Activated CD4-positive, alpha-beta T cell treated with anti-CD3 and anti-CD28 coated beads, Interleukin-2, amount 10 ng/mL, durations not matched to agents 7 days and 5 days (primary cell): Measurements from ENCODE around the gene ARGLU1. TPM values are rescaled to one million over a fixed set of nuclear protein-coding genes. Genes with fewer than 3 reads are reported as not detected.
A peak's percentile ranks its signal among the peaks of the same experiment; 100 is the strongest.

Experiments used
- CTCF ChIA-PET: fragments of 350-600 bp; sonication (Branson Sonifier 250); formaldehyde crosslinking; loops from one replicate; lab custom pipeline; 2021; ENCODE audit warnings: antibody characterized with exemption; lab: Charles Lee
- POLR2A ChIA-PET: fragments of 350-600 bp; sonication (Branson Sonifier 250); formaldehyde crosslinking; loops from one replicate; lab custom pipeline; 2021; ENCODE audit warnings: antibody characterized with exemption; lab: Charles Lee
- DNase-seq: peaks from one replicate; pipeline ENCODE4 v3.0.0-alpha.2; 2020
- H3K27ac Mint-ChIP-seq: one replicate; pipeline ENCODE4 v1.8.0; 2021; ENCODE audit warnings: mild to moderate bottlenecking, moderate library complexity, mixed read lengths
- H3K27me3 Mint-ChIP-seq: one replicate; pipeline ENCODE4 v1.8.0; 2021; ENCODE audit warnings: mixed read lengths
- H3K36me3 Mint-ChIP-seq: one replicate; pipeline ENCODE4 v1.8.0; 2021; ENCODE audit warnings: low read depth, mixed read lengths
- H3K4me1 Mint-ChIP-seq: one replicate; pipeline ENCODE4 v1.8.0; 2021; ENCODE audit warnings: mixed read lengths
- H3K4me3 Mint-ChIP-seq: one replicate; pipeline ENCODE4 v1.8.0; 2021; ENCODE audit warnings: mild to moderate bottlenecking, moderate library complexity, mixed read lengths
- H3K9me3 Mint-ChIP-seq: one replicate; pipeline ENCODE4 v1.8.0; 2021; ENCODE audit warnings: mixed read lengths
- total RNA-seq, 2 experiments: library from RNA; stranded (reverse); gene quantifications; one replicate each; pipeline ENCODE4 v1.2.3, GENCODE V29; 2021

Gene ARGLU1
- total RNA-seq, 2 experiments from 2014 or later: 119 to 132 TPM

- no peaks in the 10 kb centered on the region for H3K36me3 Mint-ChIP-seq
- no peak for DNase-seq
- H3K4me3 Mint-ChIP-seq: peak overlapping the region; percentile 46
- CTCF ChIA-PET: interaction anchor here (1.1 kb wide), 1 partner anchor 27 kb away, joined by 3 read pairs; no protein-coding TSS in a partner anchor
- peaks cover 52% of the 10 kb centered on the region for H3K27me3 Mint-ChIP-seq
- no peaks in the 10 kb centered on the region for H3K9me3 Mint-ChIP-seq
- peaks cover 16% of the 10 kb centered on the region for H3K4me1 Mint-ChIP-seq
- H3K27ac Mint-ChIP-seq: no peak overlapping the region
- POLR2A ChIA-PET: no interaction called here
These were observed 34.6 kb downstream of the ARGLU1 start for GRCh38 chr13:106533101-106533942.

- peaks cover 16% of the 10 kb centered on the region for H3K4me1 Mint-ChIP-seq
- H3K36me3 Mint-ChIP-seq: no peaks in the 10 kb centered on the region
- POLR2A ChIA-PET: no interaction called here
- CTCF ChIA-PET: interaction anchor here (0.6 kb wide), 1 partner anchor 1113 kb away, joined by 4 read pairs; no protein-coding TSS in a partner anchor
- no peak for DNase-seq
- no peak overlapping the region for H3K27ac Mint-ChIP-seq
- no peak overlapping the region for H3K4me3 Mint-ChIP-seq
- peaks cover 55% of the 10 kb centered on the region for H3K27me3 Mint-ChIP-seq
- no peaks in the 10 kb centered on the region for H3K9me3 Mint-ChIP-seq
These were observed 35.6 kb downstream of the ARGLU1 start for GRCh38 chr13:106532111-106532929.

- no peak overlapping the region for H3K4me3 Mint-ChIP-seq
- H3K36me3 Mint-ChIP-seq: no peaks in the 10 kb centered on the region
- H3K9me3 Mint-ChIP-seq: no peaks in the 10 kb centered on the region
- no peak for DNase-seq
- ChIA-PET POLR2A (no interaction called here), CTCF (no interaction called here)
- no peak overlapping the region for H3K27ac Mint-ChIP-seq
- peaks cover 51% of the 10 kb centered on the region for H3K27me3 Mint-ChIP-seq
- H3K4me1 Mint-ChIP-seq: peaks cover 11% of the 10 kb centered on the region
These were observed 36.9 kb downstream of the ARGLU1 start for GRCh38 chr13:106530980-106531481.

GRCh38 chr13:106530171-106530851, 37.6 kb downstream of the ARGLU1 start:
- CTCF ChIA-PET: interaction anchor here (0.6 kb wide), 1 partner anchor 480 kb away, joined by 5 read pairs; no protein-coding TSS in a partner anchor
- Mint-ChIP-seq H3K4me3 (no peak overlapping the region), H3K27ac (no peak overlapping the region), H3K4me1 (peaks cover 11% of the 10 kb centered on the region), H3K27me3 (peaks cover 51% of the 10 kb centered on the region), H3K9me3 (no peaks in the 10 kb centered on the region), H3K36me3 (no peaks in the 10 kb centered on the region)
- POLR2A ChIA-PET: no interaction called here
- no peak for DNase-seq

- Mint-ChIP-seq H3K27me3 (peaks cover 50% of the 10 kb centered on the region), H3K9me3 (no peaks in the 10 kb centered on the region), H3K36me3 (no peaks in the 10 kb centered on the region), H3K27ac (no peak overlapping the region), H3K4me3 (no peak overlapping the region), H3K4me1 (peaks cover 11% of the 10 kb centered on the region)
- POLR2A ChIA-PET: no interaction called here
- no peak for DNase-seq
- CTCF ChIA-PET: interaction anchor here (0.5 to 1.6 kb wide), 2 partner anchors 13 to 345 kb away, joined by 3 read pairs; no protein-coding TSS in a partner anchor
These were observed 38.3 kb downstream of the ARGLU1 start for GRCh38 chr13:106529415-106530170.

GRCh38 chr13:106528718-106529414, 39.1 kb downstream of the ARGLU1 start:
- Mint-ChIP-seq H3K27ac (no peak overlapping the region), H3K4me1 (peaks cover 9% of the 10 kb centered on the region), H3K27me3 (peaks cover 47% of the 10 kb centered on the region), H3K36me3 (no peaks in the 10 kb centered on the region), H3K4me3 (no peak overlapping the region), H3K9me3 (no peaks in the 10 kb centered on the region)
- ChIA-PET CTCF (interaction anchor here (1.6 kb wide), 1 partner anchor 12 kb away, joined by 3 read pairs; no protein-coding TSS in a partner anchor), POLR2A (no interaction called here)
- DNase-seq: no peak

GRCh38 chr13:106527826-106528225, 40.1 kb downstream of the ARGLU1 start:
- H3K27ac Mint-ChIP-seq: no peak overlapping the region
- H3K36me3 Mint-ChIP-seq: no peaks in the 10 kb centered on the region
- peaks cover 1% of the 10 kb centered on the region for H3K4me1 Mint-ChIP-seq
- ChIA-PET POLR2A (no interaction called here), CTCF (interaction anchor here (1.6 kb wide), 1 partner anchor 11 kb away, joined by 3 read pairs; no protein-coding TSS in a partner anchor)
- no peaks in the 10 kb centered on the region for H3K9me3 Mint-ChIP-seq
- no peak overlapping the region for H3K4me3 Mint-ChIP-seq
- H3K27me3 Mint-ChIP-seq: peaks cover 44% of the 10 kb centered on the region
- no peak for DNase-seq

- Mint-ChIP-seq H3K27me3 (peaks cover 42% of the 10 kb centered on the region), H3K4me3 (no peak overlapping the region)
These were observed 40.5 kb downstream of the ARGLU1 start for GRCh38 chr13:106527445-106527801.

GRCh38 chr13:106526738-106527444, 41.0 kb downstream of the ARGLU1 start:
- Mint-ChIP-seq H3K27ac (no peak overlapping the region), H3K4me1 (no peaks in the 10 kb centered on the region), H3K9me3 (no peaks in the 10 kb centered on the region), H3K4me3 (no peak overlapping the region), H3K36me3 (no peaks in the 10 kb centered on the region), H3K27me3 (peaks cover 37% of the 10 kb centered on the region)
- CTCF ChIA-PET: no interaction called here
- DNase-seq: no peak
- POLR2A ChIA-PET: no interaction called here

More at GRCh38 chr13:106527445-106527801, 40.5 kb downstream of the ARGLU1 start:
- H3K27ac Mint-ChIP-seq: no peak overlapping the region
- no peak for DNase-seq
- no peaks in the 10 kb centered on the region for H3K9me3 Mint-ChIP-seq
- ChIA-PET CTCF (no interaction called here), POLR2A (no interaction called here)
- no peaks in the 10 kb centered on the region for H3K4me1 Mint-ChIP-seq
- no peaks in the 10 kb centered on the region for H3K36me3 Mint-ChIP-seq

GRCh38 chr13:106525865-106526264, 42.1 kb downstream of the ARGLU1 start:
- no peaks in the 10 kb centered on the region for H3K36me3 Mint-ChIP-seq
- no peak overlapping the region for H3K27ac Mint-ChIP-seq
- no peaks in the 10 kb centered on the region for H3K4me1 Mint-ChIP-seq
- H3K9me3 Mint-ChIP-seq: no peaks in the 10 kb centered on the region
- no peak for DNase-seq
- no peak overlapping the region for H3K4me3 Mint-ChIP-seq
- ChIA-PET CTCF (interaction anchor here (1.8 kb wide), 1 partner anchor 10 kb away, joined by 7 read pairs; no protein-coding TSS in a partner anchor), POLR2A (no interaction called here)
- peaks cover 33% of the 10 kb centered on the region for H3K27me3 Mint-ChIP-seq

- DNase-seq: no peak
- ChIA-PET CTCF (interaction anchor here (1.5 to 1.8 kb wide), 2 partner anchors 9 to 12 kb away, joined by 5 to 7 read pairs; no protein-coding TSS in a partner anchor), POLR2A (no interaction called here)
- no peaks in the 10 kb centered on the region for H3K4me1 Mint-ChIP-seq
- no peak overlapping the region for H3K4me3 Mint-ChIP-seq
- H3K36me3 Mint-ChIP-seq: no peaks in the 10 kb centered on the region
- no peaks in the 10 kb centered on the region for H3K9me3 Mint-ChIP-seq
- no peak overlapping the region for H3K27ac Mint-ChIP-seq
- H3K27me3 Mint-ChIP-seq: peaks cover 20% of the 10 kb centered on the region
These were observed 43.8 kb downstream of the ARGLU1 start for GRCh38 chr13:106524108-106524507.
